K562 (cell line): ENCODE measurements around the gene KLC3. TPM values are rescaled to one million over a fixed set of nuclear protein-coding genes. Genes with fewer than 3 reads are reported as not detected.

Experiments used
- FIP1L1 ChIP-seq: fragments of 200-400 bp; formaldehyde crosslinking; IDR thresholded peaks from 2 replicates; pipeline ENCODE4 v1.6.1; 2018; ENCODE audit warnings: mild to moderate bottlenecking, low read depth, low read length; ENCODE audit not compliant: poor library complexity, severe bottlenecking
- HMGXB4 ChIP-seq: sonication (generic); formaldehyde crosslinking; IDR thresholded peaks from 2 replicates; pipeline ENCODE4 v1.8.1; 2023; ENCODE audit warnings: mild to moderate bottlenecking, missing genetic modification reagents
- NCOR1 ChIP-seq: fragments of 450-650 bp; IDR thresholded peaks from 2 replicates; pipeline ENCODE4 v1.6.1; 2016; ENCODE audit warnings: mild to moderate bottlenecking, moderate library complexity
- NEUROD1 ChIP-seq: fragments of 150-350 bp; IDR thresholded peaks from 2 replicates; pipeline ENCODE4 v1.6.1; 2014; ENCODE audit warnings: borderline replicate concordance, low read length, low read depth; ENCODE audit not compliant: partially characterized antibody
- RBM34 ChIP-seq: fragments of 200-400 bp; formaldehyde crosslinking; IDR thresholded peaks from 2 replicates; pipeline ENCODE4 v1.6.1; 2018; ENCODE audit warnings: low read length, borderline replicate concordance; ENCODE audit not compliant: insufficient read depth
- ZBTB17 ChIP-seq: fragments of 450-650 bp; formaldehyde crosslinking; IDR thresholded peaks from 2 replicates; pipeline ENCODE4 v1.4.0; 2020; ENCODE audit warnings: mild to moderate bottlenecking
- ZNF197 ChIP-seq: fragments of 200-800 bp; sonication (Bioruptor generic); IDR thresholded peaks from 2 replicates; pipeline ENCODE4 v1.6.1; 2016; ENCODE audit warnings: low read depth, missing genetic modification characterization, missing compliant biosample characterization
- polyA plus RNA-seq, 8 experiments: library from polyadenylated mRNA; depleted of rRNA in 4 of 8; stranded (reverse) in 5 of 8; unstranded in 3 of 8; fragments of >200 nt; fragmentation: Nextera tagmentation in 2 of 8; fragmentation: Illumina TruSeq in 1 of 8; extraction: Ambion mirVana in 2 of 8; extraction: Trizol in 1 of 8; gene quantifications; 2 replicates each; pipeline versions ENCODE4 v1.2.1 to v1.2.3, GENCODE V29; 2011 to 2014; ENCODE audit warnings: inconsistent platforms in 1 of 8, missing spikeins in 1 of 8
- total RNA-seq, 7 experiments: library from RNA; depleted of rRNA in 6 of 7; stranded (reverse); fragments of >200 nt in 6 of 7; fragmentation: Illumina TruSeq in 2 of 7; extraction: Trizol in 2 of 7; gene quantifications; 2 replicates each; pipeline versions ENCODE4 v1.2.1 to v1.2.3, GENCODE V29; 2011 to 2021; ENCODE audit warnings: low replicate concordance in 1 of 7
- TF ChIP-seq, protein P1 (sequence below): fragments of 250-450 bp; sonication (Bioruptor Pico); IDR thresholded peaks from 2 replicates; pipeline ENCODE4 v1.8.0; 2022; ENCODE audit warnings: moderate library complexity, mild to moderate bottlenecking, inconsistent platforms
- TF ChIP-seq, protein P2 (sequence below): sonication (generic); formaldehyde crosslinking; IDR thresholded peaks from 2 replicates; pipeline ENCODE4 v1.8.1; 2023; ENCODE audit warnings: missing genetic modification reagents, mild to moderate bottlenecking, borderline replicate concordance
- TF ChIP-seq, protein P3 (sequence below): sonication (generic); formaldehyde crosslinking; IDR thresholded peaks from 2 replicates; pipeline ENCODE4 v1.8.0; 2022; ENCODE audit warnings: missing genetic modification reagents, mild to moderate bottlenecking, borderline replicate concordance

Gene KLC3
- total and polyA plus RNA-seq, 9 of the 15 experiments (the other 6 are each of a cell fraction or from before 2014, with no cell fraction given): 0.03 to 1.2 (median 0.59) TPM; not detected in 3

GRCh38 chr19:45340899-45341453, 426 bp downstream of the KLC3 start (continued):
- no peak for TF ChIP-seq NEUROD1
- TF ChIP-seq, protein P1, sequence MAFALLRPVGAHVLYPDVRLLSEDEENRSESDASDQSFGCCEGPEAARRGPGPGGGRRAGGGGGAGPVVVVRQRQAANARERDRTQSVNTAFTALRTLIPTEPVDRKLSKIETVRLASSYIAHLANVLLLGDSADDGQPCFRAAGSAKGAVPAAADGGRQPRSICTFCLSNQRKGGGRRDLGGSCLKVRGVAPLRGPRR (CRISPR knock-in tag): no peak
- no peak for TF ChIP-seq FIP1L1
- TF ChIP-seq ZNF197: no peak
- TF ChIP-seq, protein P2, sequence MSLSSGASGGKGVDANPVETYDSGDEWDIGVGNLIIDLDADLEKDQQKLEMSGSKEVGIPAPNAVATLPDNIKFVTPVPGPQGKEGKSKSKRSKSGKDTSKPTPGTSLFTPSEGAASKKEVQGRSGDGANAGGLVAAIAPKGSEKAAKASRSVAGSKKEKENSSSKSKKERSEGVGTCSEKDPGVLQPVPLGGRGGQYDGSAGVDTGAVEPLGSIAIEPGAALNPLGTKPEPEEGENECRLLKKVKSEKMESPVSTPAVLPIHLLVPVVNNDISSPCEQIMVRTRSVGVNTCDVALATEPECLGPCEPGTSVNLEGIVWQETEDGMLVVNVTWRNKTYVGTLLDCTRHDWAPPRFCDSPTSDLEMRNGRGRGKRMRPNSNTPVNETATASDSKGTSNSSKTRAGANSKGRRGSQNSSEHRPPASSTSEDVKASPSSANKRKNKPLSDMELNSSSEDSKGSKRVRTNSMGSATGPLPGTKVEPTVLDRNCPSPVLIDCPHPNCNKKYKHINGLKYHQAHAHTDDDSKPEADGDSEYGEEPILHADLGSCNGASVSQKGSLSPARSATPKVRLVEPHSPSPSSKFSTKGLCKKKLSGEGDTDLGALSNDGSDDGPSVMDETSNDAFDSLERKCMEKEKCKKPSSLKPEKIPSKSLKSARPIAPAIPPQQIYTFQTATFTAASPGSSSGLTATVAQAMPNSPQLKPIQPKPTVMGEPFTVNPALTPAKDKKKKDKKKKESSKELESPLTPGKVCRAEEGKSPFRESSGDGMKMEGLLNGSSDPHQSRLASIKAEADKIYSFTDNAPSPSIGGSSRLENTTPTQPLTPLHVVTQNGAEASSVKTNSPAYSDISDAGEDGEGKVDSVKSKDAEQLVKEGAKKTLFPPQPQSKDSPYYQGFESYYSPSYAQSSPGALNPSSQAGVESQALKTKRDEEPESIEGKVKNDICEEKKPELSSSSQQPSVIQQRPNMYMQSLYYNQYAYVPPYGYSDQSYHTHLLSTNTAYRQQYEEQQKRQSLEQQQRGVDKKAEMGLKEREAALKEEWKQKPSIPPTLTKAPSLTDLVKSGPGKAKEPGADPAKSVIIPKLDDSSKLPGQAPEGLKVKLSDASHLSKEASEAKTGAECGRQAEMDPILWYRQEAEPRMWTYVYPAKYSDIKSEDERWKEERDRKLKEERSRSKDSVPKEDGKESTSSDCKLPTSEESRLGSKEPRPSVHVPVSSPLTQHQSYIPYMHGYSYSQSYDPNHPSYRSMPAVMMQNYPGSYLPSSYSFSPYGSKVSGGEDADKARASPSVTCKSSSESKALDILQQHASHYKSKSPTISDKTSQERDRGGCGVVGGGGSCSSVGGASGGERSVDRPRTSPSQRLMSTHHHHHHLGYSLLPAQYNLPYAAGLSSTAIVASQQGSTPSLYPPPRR (CRISPR knock-in tag): no peak
- TF ChIP-seq RBM34: no peak
- no peak for TF ChIP-seq NCOR1
- TF ChIP-seq HMGXB4: no peak
- TF ChIP-seq, protein P3, sequence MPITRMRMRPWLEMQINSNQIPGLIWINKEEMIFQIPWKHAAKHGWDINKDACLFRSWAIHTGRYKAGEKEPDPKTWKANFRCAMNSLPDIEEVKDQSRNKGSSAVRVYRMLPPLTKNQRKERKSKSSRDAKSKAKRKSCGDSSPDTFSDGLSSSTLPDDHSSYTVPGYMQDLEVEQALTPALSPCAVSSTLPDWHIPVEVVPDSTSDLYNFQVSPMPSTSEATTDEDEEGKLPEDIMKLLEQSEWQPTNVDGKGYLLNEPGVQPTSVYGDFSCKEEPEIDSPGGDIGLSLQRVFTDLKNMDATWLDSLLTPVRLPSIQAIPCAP (CRISPR knock-in tag): no peak
- no peak for TF ChIP-seq ZBTB17
